MCF 10A (cell line): Measurements from ENCODE around the gene PHF21B. TPM values are rescaled to one million over a fixed set of nuclear protein-coding genes. Genes with fewer than 3 reads are reported as not detected.

ENCODE experiments used
- BruUV-seq: library from RNA; stranded (reverse); fragments of 400-500 nt; replicated peaks from 2 replicates; lab custom pipeline; 2021; lab: Mats Ljungman, UMichigan
- CTCF ChIA-PET: fragments of 300-600 bp; sonication (Branson Sonifier 250); formaldehyde crosslinking; extraction: SDS; loops from one replicate; lab custom pipeline; 2021; ENCODE audit warnings: antibody characterized with exemption, inconsistent platforms; lab: Yijun Ruan, JAX
- POLR2A ChIA-PET: fragments of 300-600, 350-650 bp; sonication (Branson Sonifier 250); formaldehyde crosslinking; extraction: SDS; loops from one replicate; lab custom pipeline; 2020; ENCODE audit warnings: antibody characterized with exemption, inconsistent platforms; lab: Yijun Ruan, JAX
- DNase-seq: peaks from one replicate; pipeline ENCODE4 v3.0.0-alpha.2; 2018; ENCODE audit not compliant: unreplicated experiment
- H3K27ac Mint-ChIP-seq: one replicate; pipeline ENCODE4 v1.8.0; 2022; ENCODE audit warnings: mild to moderate bottlenecking, low read depth, mixed read lengths; ENCODE audit not compliant: unreplicated experiment
- H3K27me3 Mint-ChIP-seq: one replicate; pipeline ENCODE4 v1.8.0; 2022; ENCODE audit warnings: mixed read lengths; ENCODE audit not compliant: insufficient read depth, unreplicated experiment
- H3K36me3 Mint-ChIP-seq: one replicate; pipeline ENCODE4 v1.8.0; 2022; ENCODE audit warnings: mild to moderate bottlenecking, moderate library complexity, mixed read lengths; ENCODE audit not compliant: insufficient read depth, unreplicated experiment
- H3K4me1 Mint-ChIP-seq: one replicate; pipeline ENCODE4 v1.8.0; 2022; ENCODE audit warnings: mixed read lengths; ENCODE audit not compliant: insufficient read depth, unreplicated experiment
- H3K4me3 Mint-ChIP-seq: one replicate; pipeline ENCODE4 v1.8.0; 2022; ENCODE audit warnings: mild to moderate bottlenecking, moderate library complexity, mixed read lengths; ENCODE audit not compliant: unreplicated experiment
- H3K9me3 Mint-ChIP-seq: one replicate; pipeline ENCODE4 v1.8.0; 2022; ENCODE audit warnings: mixed read lengths; ENCODE audit not compliant: unreplicated experiment
- CTCF ChIP-seq: fragments of 200-600 bp; IDR thresholded peaks from one replicate; pipeline ENCODE4 v1.8.0; 2022; ENCODE audit warnings: antibody characterized with exemption, mild to moderate bottlenecking; ENCODE audit not compliant: unreplicated experiment
- intact Hi-C: fragments of 100-400 bp; cut with micrococcal nuclease; formaldehyde crosslinking; loops from 2 replicates; pipeline ENCODE4 v1.14.1; 2022
- total RNA-seq: library from RNA; stranded (reverse); gene quantifications from 2 replicates; pipeline ENCODE4 v1.2.3, GENCODE V29; 2022

The PHF21B gene
- total RNA-seq, 1 experiment from 2014 or later: 0.75 TPM

- no peaks in the 10 kb centered on the region for H3K36me3 Mint-ChIP-seq
- H3K4me1 Mint-ChIP-seq: no peaks in the 10 kb centered on the region
- BruUV-seq: no TSS peak
- CTCF ChIA-PET: no interaction called here
- intact Hi-C loops: no loop called here
- DNase-seq: no peak
- no peak for TF ChIP-seq CTCF
- H3K27me3 Mint-ChIP-seq: peaks cover 8% of the 10 kb centered on the region
- no peak overlapping the region for H3K27ac Mint-ChIP-seq
- POLR2A ChIA-PET: interaction anchor here (0.7 kb wide), 1 partner anchor 11 kb away, joined by 3 read pairs; no protein-coding TSS in a partner anchor
- peaks cover 2% of the 10 kb centered on the region for H3K9me3 Mint-ChIP-seq
- no peak overlapping the region for H3K4me3 Mint-ChIP-seq
Measured at GRCh38 chr22:44929359-44930015, 80.3 kb downstream of the PHF21B start.

GRCh38 chr22:44928711-44929358 lies 81.0 kb downstream of the PHF21B start:
- POLR2A ChIA-PET: interaction anchor here (0.7 kb wide), 1 partner anchor 11 kb away, joined by 3 read pairs; no protein-coding TSS in a partner anchor
- H3K27ac Mint-ChIP-seq: no peak overlapping the region
- no peaks in the 10 kb centered on the region for H3K4me1 Mint-ChIP-seq
- TF ChIP-seq CTCF: no peak
- no peak overlapping the region for H3K4me3 Mint-ChIP-seq
- H3K9me3 Mint-ChIP-seq: peaks cover 8% of the 10 kb centered on the region
- CTCF ChIA-PET: no interaction called here
- H3K27me3 Mint-ChIP-seq: peaks cover 8% of the 10 kb centered on the region
- intact Hi-C loops: no loop called here
- H3K36me3 Mint-ChIP-seq: no peaks in the 10 kb centered on the region
- no TSS peak for BruUV-seq
- DNase-seq: no peak

- no peak for DNase-seq
- H3K27me3 Mint-ChIP-seq: peaks cover 8% of the 10 kb centered on the region
- H3K36me3 Mint-ChIP-seq: no peaks in the 10 kb centered on the region
- ChIA-PET CTCF (interaction anchor here (0.5 kb wide), 1 partner anchor 584 kb away, joined by 4 read pairs; no protein-coding TSS in a partner anchor), POLR2A (no interaction called here)
- intact Hi-C loops: no loop called here
- peaks cover 12% of the 10 kb centered on the region for H3K9me3 Mint-ChIP-seq
- H3K4me3 Mint-ChIP-seq: no peak overlapping the region
- H3K27ac Mint-ChIP-seq: no peak overlapping the region
- no peak for TF ChIP-seq CTCF
- H3K4me1 Mint-ChIP-seq: no peaks in the 10 kb centered on the region
- no TSS peak for BruUV-seq
Measured at GRCh38 chr22:44928136-44928463, 81.7 kb downstream of the PHF21B start.

- H3K27ac Mint-ChIP-seq: no peak overlapping the region
- intact Hi-C loops: no loop called here
- H3K9me3 Mint-ChIP-seq: peaks cover 12% of the 10 kb centered on the region
- H3K4me1 Mint-ChIP-seq: no peaks in the 10 kb centered on the region
- no peak for DNase-seq
- CTCF ChIA-PET: interaction anchor here (0.5 to 0.7 kb wide), 4 partner anchors 584 to 1876 kb away, joined by 3 to 4 read pairs (median 3); no protein-coding TSS in a partner anchor
- no peak overlapping the region for H3K4me3 Mint-ChIP-seq
- TF ChIP-seq CTCF: no peak
- H3K27me3 Mint-ChIP-seq: peaks cover 8% of the 10 kb centered on the region
- BruUV-seq: no TSS peak
- no peaks in the 10 kb centered on the region for H3K36me3 Mint-ChIP-seq
- POLR2A ChIA-PET: no interaction called here
Measured at GRCh38 chr22:44927463-44928135, 82.2 kb downstream of the PHF21B start.
